ENCODE results near the gene FBLN2.

FBLN2 gene

DNA sequence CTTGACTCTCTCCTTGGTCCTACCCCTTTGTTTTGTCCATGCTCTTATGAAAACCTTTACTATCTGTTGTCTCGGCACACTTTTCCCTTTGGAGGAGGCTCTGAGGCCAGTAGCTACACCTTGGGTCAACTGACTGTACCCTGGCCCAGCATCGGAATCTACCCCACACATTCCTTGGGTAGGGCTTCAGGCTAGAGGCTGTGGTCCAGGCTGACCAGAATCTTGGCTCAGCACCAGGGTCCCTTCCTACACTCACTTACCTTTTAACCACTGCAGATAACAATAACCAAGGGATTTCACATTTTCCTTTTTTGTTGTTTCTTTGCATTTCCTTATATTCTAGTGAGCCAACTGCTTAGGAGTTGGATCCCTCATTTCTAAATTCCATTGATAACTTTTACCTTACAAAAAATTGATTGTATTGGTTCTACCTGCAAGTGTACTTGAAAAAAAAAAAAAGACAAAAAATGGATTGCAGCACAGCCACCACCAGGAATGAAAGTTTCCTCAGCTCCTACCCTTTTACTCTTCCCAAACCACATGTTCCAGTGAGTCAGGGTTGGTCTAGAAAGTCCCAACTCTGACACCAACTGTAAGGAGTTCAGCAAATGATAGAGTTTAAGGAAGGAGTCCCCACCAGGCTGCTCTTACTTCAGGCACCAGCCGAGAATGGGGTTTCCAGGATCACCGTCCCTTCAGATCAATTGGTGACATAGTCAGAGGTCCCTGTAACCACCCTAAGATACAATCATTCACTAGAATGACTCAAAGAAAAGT is 95.6 kb downstream of the FBLN2 start:
- no peak for DNase-seq (ENCODE audit: extremely low read depth, low read depth)
- TF ChIP-seq, protein P1, sequence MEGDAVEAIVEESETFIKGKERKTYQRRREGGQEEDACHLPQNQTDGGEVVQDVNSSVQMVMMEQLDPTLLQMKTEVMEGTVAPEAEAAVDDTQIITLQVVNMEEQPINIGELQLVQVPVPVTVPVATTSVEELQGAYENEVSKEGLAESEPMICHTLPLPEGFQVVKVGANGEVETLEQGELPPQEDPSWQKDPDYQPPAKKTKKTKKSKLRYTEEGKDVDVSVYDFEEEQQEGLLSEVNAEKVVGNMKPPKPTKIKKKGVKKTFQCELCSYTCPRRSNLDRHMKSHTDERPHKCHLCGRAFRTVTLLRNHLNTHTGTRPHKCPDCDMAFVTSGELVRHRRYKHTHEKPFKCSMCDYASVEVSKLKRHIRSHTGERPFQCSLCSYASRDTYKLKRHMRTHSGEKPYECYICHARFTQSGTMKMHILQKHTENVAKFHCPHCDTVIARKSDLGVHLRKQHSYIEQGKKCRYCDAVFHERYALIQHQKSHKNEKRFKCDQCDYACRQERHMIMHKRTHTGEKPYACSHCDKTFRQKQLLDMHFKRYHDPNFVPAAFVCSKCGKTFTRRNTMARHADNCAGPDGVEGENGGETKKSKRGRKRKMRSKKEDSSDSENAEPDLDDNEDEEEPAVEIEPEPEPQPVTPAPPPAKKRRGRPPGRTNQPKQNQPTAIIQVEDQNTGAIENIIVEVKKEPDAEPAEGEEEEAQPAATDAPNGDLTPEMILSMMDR (IDR thresholded peaks at IDR 0.05; ENCODE audit: low read depth, low read length) = no peak

- TF ChIP-seq, protein P1 (IDR thresholded peaks at IDR 0.05; ENCODE audit: low read depth, low read length) = no peak
Observed at GRCh38 chr3:13645801-13646637, 97.1 kb downstream of the FBLN2 start.

DNA sequence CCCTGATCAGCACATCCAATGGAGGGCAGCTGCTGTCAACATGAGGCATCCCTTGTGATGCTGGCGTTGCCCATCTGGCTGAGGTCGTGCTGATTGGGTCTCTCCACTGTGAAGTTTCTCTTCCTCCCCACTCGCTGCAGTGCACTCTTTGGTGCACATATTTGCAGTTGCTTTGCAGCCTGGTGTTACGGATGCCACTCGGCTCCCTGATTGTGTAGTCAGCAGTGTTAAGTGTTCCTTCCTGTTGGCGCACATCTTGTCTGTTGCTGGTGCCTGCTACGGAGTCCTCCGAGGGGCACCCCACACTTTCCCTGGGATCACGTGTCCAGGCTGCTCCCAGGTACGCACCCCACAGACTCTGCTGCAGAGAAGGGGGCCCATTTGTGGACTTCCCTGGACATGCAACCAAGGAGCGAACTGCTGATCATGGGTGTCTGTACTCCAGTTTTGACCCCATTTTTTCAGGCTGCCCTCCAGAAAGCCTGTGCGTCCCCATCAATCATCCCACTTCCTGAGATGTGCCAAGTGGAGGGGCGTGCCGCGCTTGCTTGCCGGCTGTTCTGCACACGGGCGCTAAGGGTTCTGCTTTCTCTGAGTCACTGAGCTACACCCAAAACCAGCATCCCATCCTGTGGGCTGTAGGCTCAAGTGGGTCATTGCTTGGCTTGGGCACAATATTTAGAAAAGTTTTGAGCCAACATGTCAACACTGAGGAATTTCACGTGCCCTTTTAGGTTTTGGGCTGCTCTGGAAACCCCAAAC is 98.6 kb downstream of the FBLN2 start:
- no peak for DNase-seq (ENCODE audit: extremely low read depth, low read depth)
- TF ChIP-seq, protein P1 (IDR thresholded peaks at IDR 0.05; ENCODE audit: low read depth, low read length) = no peak

More at GRCh38 chr3:13645801-13646637, 97.1 kb downstream of the FBLN2 start:
- DNase-seq (ENCODE audit: extremely low read depth, low read depth) = no peak

DNA sequence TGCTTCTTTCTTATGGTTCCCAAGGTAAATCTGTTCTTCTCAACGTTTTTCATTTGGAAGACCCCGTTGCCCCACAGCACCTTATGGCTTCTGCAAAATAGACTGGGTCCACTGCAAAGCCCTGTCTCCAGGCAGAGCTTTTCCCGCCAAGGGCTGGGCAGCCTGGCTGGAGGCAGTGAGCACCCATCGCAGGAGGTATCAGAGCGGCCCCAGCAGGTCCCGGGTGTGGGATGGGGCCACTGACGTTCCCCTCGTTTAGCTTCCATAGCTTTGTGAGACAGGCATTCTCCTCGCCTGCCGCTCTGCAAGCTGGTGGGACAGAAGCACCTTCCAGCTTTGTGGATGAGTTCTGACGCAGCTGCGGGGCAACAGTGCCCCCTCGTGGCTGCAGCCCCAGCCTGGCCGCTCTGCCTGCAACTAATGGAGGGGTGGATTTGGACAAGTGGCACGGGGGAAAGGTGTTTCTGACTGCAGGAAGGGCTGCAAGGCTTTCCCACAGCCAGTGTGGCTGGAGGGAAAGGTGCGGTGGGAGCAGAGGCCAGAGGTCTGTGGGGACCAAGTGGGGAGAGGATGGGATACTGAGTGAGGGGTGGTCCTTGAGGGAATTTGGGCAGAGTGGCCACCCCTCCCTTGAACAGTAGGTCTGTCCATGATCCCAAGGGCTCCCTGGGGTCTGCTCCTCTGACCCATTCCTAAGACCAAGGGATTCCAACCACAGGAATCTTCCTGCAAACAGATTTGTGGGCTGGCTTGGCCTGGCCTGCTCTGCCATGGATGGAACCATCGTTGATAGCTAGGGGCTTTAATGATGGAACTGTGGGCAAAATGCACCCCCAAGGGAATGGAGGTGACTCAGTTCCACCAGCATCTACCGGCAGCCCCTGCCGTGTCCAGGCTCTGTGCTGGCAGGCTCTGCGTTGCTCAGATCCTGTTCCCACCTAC is 99.4 kb downstream of the FBLN2 start:
- TF ChIP-seq, protein P1 (IDR thresholded peaks at IDR 0.05; ENCODE audit: low read depth, low read length) = peak; percentile 100
- DNase-seq (ENCODE audit: extremely low read depth, low read depth) = peak; percentile 45

DNA sequence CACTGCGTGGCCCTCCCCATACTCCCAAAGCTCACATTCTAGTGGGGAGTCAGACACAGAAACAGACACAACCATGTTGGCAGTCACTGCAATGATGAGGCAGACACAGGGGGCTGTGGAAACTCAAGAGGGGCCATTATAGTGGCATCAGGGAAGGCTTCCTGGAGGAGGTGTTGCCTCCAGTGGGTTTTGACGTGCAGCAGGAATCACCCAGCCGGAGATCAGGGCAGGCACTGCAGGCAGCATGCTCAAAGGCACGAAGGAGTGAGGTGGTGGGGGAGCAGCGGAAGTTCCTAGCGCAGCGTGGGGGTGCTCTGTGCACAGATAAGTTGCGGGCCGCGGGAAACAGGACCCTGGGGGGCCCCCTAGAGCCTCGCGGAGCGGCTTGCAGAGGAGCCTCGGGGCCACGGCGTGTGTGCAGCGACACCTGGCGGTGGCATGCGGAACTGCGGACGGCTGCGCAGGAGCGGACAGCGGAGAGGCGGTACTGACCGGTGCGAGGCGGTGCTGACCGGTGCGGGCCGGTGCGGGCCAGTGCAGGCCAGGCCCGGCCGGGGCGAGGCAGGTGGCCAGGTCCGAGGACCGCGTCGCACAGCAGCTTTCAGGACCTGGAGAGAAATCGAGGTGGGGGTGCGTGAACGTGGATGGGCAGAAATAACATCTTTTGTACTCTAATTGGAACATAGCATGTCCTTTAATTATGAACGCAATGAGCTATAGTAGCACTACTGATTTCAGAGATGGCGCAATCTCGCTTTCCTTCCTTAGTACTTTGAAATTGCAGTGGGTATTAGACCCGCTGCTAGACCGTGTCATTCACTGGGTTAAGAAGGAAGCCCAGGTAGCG is 101.5 kb downstream of the FBLN2 start:
- DNase-seq (ENCODE audit: extremely low read depth, low read depth) = peak; percentile 27
- TF ChIP-seq, protein P1 (IDR thresholded peaks at IDR 0.05; ENCODE audit: low read depth, low read length) = peak; percentile 92

DNA sequence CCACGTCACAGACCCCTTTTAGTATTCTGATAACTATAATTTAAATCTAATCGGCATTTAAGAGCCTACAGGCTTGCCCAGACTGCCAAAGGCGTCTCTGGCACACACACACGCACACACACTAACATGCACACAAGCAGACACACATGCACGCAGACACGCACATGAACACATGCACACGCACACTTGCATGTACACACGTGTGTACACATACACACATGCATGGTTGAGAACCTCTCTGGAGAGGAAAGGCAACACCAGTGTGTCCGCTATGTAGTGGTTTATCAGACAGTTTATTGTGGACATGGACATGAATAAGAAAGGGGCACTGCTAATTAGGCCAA is 102.1 kb downstream of the FBLN2 start:
- no peak for DNase-seq (ENCODE audit: extremely low read depth, low read depth)
- TF ChIP-seq, protein P1 (IDR thresholded peaks at IDR 0.05; ENCODE audit: low read depth, low read length) = no peak
